Stimulated activated CD8-positive, alpha-beta memory T cell treated with anti-CD3 and anti-CD28 coated beads, Interleukin-7, amount 100 ng/mL, for 1 hour (primary cell): ENCODE results near the gene ZSWIM6.

Experiments used
- DNase-seq, 2 donors: peaks; one replicate each; pipeline ENCODE4 v3.0.0-alpha.2; 2020; ENCODE audit warnings: low read depth in 2 of 2

ZSWIM6 gene

GRCh38 chr5:61441742-61442141 lies 109.7 kb downstream of the ZSWIM6 start:
- DNase-seq = no peak

- no peak for DNase-seq
These were observed 115.9 kb downstream of the ZSWIM6 start for GRCh38 chr5:61447780-61448495.

DNA sequence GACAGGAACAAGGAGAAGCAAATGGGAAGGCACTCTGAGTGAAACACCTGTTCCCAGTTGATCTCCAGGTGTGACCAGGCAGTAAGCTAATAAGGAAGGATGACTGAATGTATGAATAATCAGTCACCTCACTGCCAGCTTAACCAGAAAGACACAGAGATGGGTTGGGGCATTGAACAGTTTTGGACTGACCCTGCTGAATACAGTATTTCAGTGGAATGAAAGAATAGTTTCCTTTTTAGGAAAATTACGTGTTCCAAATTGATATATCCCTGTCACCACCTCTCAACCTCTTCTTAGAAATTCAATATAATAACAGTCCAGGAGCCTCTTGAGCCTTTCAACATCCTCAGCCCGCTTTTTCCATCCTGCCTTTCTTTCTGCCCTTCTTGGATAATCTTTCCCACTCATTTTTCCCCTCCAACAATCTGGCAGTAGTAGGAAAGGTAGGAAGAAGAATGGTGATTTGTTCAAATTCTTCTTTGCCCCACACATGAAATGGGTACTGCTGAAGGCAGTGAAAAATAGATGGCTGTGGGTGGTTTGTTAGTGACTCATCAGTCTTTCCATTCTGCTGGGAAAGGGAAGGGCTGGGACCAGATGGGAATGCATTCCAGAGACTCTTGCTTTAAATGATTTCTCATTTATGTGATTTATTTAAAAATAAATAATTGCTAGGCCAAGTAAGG lies 117.9 kb downstream of the ZSWIM6 start:
- DNase-seq = no peak

GRCh38 chr5:61450493-61451279 lies 118.6 kb downstream of the ZSWIM6 start:
- DNase-seq = no peak

DNA sequence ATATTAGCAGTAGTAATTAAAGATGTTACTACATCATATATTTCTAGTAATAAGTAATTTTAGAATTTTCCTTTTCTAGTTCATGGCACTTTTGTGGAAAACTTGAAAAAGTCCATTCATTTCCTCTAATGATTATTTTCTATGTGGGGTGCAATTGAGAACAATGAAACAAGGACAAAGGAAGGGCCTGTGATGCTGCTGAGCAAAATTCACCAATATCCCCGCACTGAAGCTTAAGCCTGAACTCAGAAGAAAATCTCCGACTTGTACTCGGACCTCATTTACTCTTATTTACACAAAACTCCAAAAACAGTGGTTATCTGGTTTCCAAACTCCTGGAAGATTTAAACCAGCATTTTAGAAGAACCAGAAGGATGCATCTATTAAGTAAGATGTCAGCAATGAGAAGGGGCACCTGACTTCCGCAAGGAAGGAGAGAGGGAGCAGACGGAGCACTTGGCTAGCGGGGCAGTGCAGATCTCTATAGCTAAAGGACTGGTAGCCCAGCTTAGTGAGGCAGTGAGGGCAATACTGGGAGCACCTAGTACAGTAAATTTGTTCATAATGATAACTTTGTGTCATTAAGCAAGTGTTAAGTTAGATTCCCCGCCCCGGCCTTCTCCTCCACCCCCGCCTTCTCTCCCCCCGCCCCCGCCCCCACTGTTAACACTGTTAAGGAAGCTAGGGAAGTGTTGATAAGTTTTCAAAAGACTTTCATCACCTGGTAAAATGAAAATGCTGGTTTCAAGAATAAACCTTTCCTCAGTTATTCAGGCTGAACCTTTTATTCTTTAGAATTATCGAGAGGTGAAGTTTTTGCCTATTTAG lies 123.3 kb downstream of the ZSWIM6 start:
- DNase-seq = no peak

- DNase-seq = no peak
These were observed 128.4 kb downstream of the ZSWIM6 start for GRCh38 chr5:61460471-61460870.

GRCh38 chr5:61461417-61461816 lies 129.4 kb downstream of the ZSWIM6 start:
- no peak for DNase-seq

DNA sequence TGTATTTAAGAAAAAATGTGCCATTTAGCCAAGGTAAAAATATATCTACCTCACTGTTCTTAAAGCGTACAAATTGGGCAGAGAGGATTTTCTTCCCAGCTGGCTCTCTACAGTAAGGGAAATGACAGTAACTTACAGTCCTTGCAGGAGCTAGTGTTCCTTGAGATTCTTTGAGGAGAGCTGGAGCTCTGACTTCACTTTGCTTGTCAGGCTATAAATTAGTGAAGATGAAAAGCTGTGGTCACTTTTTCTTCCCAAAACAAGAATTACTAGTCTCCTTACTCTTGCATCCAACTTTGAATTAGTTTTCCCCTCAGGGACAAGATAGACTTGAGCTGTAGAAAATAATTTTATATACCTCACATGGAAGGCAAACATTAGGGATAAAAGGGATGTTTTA lies 129.9 kb downstream of the ZSWIM6 start:
- DNase-seq = no peak

- no peak for DNase-seq
These were observed 131.5 kb downstream of the ZSWIM6 start for GRCh38 chr5:61463596-61463995.

- DNase-seq = no peak
These were observed 132.5 kb downstream of the ZSWIM6 start for GRCh38 chr5:61464512-61464911.

GRCh38 chr5:61465066-61465465 lies 133.0 kb downstream of the ZSWIM6 start:
- no peak for DNase-seq

- no peak for DNase-seq
These were observed 133.4 kb downstream of the ZSWIM6 start for GRCh38 chr5:61465496-61465895.

- no peak for DNase-seq
These were observed 134.0 kb downstream of the ZSWIM6 start for GRCh38 chr5:61466017-61466416.

DNA sequence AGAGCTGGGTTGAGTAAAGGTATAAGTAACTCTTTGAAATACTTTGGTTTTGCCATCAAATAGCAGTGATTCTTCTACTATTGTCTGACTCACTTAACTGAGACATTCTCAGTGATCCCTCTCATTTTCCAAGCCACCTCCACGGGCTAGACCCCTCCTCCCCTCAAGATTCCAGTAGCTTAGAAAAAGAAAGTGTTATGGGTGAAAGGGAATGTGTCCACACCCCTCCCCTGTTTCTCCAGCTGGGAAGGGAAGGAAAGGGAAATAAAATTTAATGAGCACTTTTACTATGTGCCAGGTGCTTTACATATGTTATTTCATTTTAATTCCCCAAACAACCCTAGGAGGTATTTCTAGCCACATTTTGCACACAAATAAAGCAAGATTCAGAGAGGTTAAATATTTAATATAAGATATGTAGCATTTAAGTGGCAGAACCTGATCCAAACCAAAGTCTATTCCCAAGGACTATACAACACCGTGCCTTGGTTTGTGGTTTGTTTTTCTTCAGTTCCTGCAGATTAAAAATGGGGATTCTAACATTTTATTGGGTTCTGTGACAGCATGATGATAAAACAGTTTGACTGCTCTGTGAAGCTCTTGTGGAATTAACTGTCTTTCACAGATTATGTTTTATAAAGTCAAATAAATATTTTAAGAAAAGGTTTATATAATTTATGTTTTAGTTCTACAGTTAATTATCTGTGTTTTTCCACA lies 135.9 kb downstream of the ZSWIM6 start:
- DNase-seq = no peak

- DNase-seq = no peak
These were observed 136.4 kb downstream of the ZSWIM6 start for GRCh38 chr5:61468483-61468865.

DNA sequence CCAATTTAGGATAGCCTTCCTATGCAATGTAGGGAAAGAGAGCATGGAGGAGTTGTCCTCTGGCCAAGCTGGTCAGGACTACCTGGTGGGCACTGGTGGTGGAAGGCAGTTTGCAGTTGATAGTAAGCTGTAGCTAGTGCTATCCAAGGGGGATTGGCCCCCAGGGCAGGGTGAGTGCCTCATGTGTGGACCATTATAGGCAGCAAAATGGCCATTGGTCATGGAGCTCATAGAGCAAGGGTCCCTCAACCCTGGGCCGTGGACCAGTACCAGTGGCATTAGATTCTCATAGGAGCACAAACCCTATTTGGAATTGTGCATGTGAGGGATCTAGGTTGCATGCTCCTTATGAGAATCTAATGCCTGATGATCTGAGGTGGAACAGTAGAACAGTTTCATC lies 139.3 kb downstream of the ZSWIM6 start:
- DNase-seq = no peak

- no peak for DNase-seq
These were observed 140.3 kb downstream of the ZSWIM6 start for GRCh38 chr5:61472172-61472958.

DNA sequence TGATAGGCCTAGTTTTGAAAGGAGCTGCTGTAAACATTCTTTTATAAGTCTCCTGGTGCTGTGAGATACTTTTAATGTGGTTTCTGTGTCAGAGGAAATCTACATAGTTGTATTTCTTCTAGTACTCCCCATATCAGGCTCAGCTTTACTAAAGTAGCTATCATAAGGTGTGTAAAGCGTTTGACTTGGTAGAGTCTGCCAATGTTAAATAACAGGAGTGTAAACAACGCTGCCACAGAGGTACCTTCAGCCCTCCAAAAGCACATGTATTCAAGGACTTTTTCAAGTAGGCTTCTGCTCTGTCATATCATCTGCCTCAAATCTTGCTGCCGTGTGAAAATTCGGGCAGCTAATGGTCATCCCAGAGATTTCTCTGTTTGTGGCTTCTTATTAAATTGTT lies 142.7 kb downstream of the ZSWIM6 start:
- DNase-seq = no peak

DNA sequence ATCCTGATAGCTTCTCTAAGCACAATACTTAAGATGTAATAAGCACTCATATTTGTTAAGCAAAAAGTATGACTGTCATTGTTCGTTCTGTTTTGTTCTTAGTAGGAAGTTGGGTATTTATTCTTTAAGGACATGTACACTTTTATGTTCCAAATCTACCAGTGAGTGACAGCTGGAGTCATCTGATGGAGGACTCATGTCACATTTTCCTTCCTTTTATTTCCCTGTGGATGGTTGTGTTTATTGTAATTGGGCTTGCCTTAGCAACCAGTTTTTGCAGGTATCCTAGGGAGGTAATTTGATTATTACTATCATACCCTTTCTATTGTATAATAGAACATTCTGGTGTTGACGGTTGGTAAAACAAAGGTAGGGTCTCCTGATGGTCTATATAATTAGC lies 145.7 kb downstream of the ZSWIM6 start:
- DNase-seq = no peak

DNA sequence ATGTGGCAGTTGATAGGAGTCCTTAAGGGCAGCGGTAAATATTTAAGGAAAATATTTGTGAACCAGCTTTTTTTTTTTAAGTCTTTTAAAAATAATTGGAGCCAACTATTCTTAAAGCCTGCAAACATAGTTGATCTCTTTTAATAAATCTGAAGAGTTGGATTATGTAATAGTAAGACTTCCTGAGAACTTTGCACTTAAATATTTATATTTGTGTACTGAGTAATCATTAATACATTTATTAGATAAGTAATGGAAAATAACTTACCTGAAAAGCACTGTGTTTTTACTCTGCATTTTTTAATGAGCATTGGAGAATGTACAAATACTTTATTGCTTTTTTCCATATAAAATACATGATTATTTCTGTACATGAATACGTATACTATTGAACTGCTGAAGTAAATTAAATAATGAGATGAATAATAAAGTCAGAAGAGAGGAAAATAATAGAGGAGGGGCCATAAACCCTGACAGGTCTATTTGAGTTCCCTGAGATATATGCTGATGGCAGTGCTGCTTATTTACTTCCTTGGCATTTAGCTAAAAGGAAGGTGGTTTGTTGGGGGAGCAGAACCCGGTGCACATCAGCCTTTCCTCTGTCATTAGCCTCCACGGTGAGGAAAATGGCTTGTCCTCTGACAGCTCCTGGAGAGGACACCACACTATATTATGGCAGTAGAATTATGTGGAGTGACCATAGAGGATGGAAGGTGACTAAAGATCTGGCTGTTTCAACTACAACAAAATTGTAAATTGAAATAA lies 148.0 kb downstream of the ZSWIM6 start:
- DNase-seq = no peak
